HG03064 (cell line): ENCODE measurements around the gene FGD2.
"Not testable (repeated sequence)": the region's sequence is repeated elsewhere in the genome, so short reads cannot be mapped to it uniquely, and the experiment has no call there.

ENCODE experiments used
- ATAC-seq: cut with Tn5 transposase; IDR thresholded peaks from one replicate; pipeline ENCODE4 v1.9.1; 2021; ENCODE audit warnings: low read depth; ENCODE audit not compliant: unreplicated experiment

The FGD2 gene

GRCh38 chr6:37056439-37057127, 51.1 kb downstream of the FGD2 start:
- ATAC-seq, result no peak

- no peak for ATAC-seq
These were observed 51.6 kb downstream of the FGD2 start for GRCh38 chr6:37057128-37057471.

GRCh38 chr6:37057678-37058077, 52.2 kb downstream of the FGD2 start:
- ATAC-seq, result no peak

- ATAC-seq, result no peak
These were observed 52.7 kb downstream of the FGD2 start for GRCh38 chr6:37058084-37058586.

- ATAC-seq, result not testable (repeated sequence)
These were observed 53.5 kb downstream of the FGD2 start for GRCh38 chr6:37058984-37059343.

GRCh38 chr6:37059344-37060194, 54.1 kb downstream of the FGD2 start:
- no peak for ATAC-seq

- no peak for ATAC-seq
These were observed 54.7 kb downstream of the FGD2 start for GRCh38 chr6:37060195-37060559.

GRCh38 chr6:37061157-37061804, 55.8 kb downstream of the FGD2 start:
- ATAC-seq, result no peak

- ATAC-seq, result no peak
These were observed 57.0 kb downstream of the FGD2 start for GRCh38 chr6:37062424-37062823.

GRCh38 chr6:37068356-37069270, 63.2 kb downstream of the FGD2 start:
- ATAC-seq, result no peak

- no peak for ATAC-seq
These were observed 64.2 kb downstream of the FGD2 start for GRCh38 chr6:37069639-37070038.

GRCh38 chr6:37072526-37072925, 67.1 kb downstream of the FGD2 start:
- no peak for ATAC-seq

GRCh38 chr6:37074053-37074827, 68.8 kb downstream of the FGD2 start:
- no peak for ATAC-seq

- no peak for ATAC-seq
These were observed 71.9 kb downstream of the FGD2 start for GRCh38 chr6:37077191-37077904.

GRCh38 chr6:37077905-37078296, 72.4 kb downstream of the FGD2 start:
- ATAC-seq, result no peak
